Suppressor macrophage treated with lipopolysaccharide for 1 hour (primary cell): ENCODE data around the gene P3R3URF.

Experiments used
- DNase-seq, 3 donors: peaks; one replicate each; pipeline ENCODE4 v3.0.0-alpha.2; 2020 to 2022

The P3R3URF gene

GRCh38 chr1:46131712-46132528 is 44.4 kb downstream of the P3R3URF start:
- DNase-seq, result peak; percentile 28 to 34 (median 29)

- peak in 1 of 3 donors; percentile 11 for DNase-seq
These were observed 45.2 kb downstream of the P3R3URF start for GRCh38 chr1:46131093-46131492.

- no peak for DNase-seq
These were observed 45.7 kb downstream of the P3R3URF start for GRCh38 chr1:46130606-46131005.

GRCh38 chr1:46130121-46130520 is 46.2 kb downstream of the P3R3URF start:
- DNase-seq, result no peak

GRCh38 chr1:46128344-46128743 is 47.9 kb downstream of the P3R3URF start:
- no peak for DNase-seq
